ENCODE measurements around the gene KCNAB1.

Gene KCNAB1

GRCh38 chr3:156465194-156465593 lies 344.8 kb downstream of the KCNAB1 start:
- Histone ChIP-seq H3K36me3 (ENCODE audit: insufficient read depth, low read length) (no peaks in the 10 kb centered on the region), H3K4me3 (ENCODE audit: low read length) (no peak overlapping the region), H3K9ac (ENCODE audit: low read depth, low read length) (no peak overlapping the region), H3K27me3 (ENCODE audit: insufficient read depth, low read length) (no peaks in the 10 kb centered on the region), H3K27ac (ENCODE audit: low read depth, low read length) (no peak overlapping the region), H3K4me1 (ENCODE audit: insufficient read depth, low read length) (peaks cover 15% of the 10 kb centered on the region), H3K9me3 (ENCODE audit: insufficient read depth, low read depth, low read length) (no peaks in the 10 kb centered on the region)
- 92% methylated on average over 3 of the region's 3 CpGs for WGBS

DNA sequence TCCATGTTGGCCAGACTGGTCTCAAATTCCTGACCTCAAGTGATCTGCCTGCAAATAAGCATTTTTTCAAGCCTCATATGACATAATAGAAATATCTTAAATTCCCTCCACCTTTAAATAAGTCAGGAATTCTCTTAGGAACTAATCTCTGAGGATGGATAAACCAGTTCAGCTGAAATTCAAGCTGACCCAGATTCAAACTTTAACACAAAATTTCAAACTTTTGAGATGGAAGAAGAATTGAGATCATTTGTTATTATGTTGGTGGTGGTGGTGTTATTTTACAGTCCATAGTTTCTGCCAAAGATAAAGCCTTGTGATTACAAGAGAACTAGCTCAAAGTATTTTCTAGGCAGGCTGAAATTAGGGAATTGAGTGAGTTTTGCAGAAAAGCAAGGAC lies 349.1 kb downstream of the KCNAB1 start:
- no peak overlapping the region for H3K4me3 ChIP-seq (ENCODE audit: low read length)
- no peaks in the 10 kb centered on the region for H3K36me3 ChIP-seq (ENCODE audit: insufficient read depth, low read length)
- H3K27me3 ChIP-seq (ENCODE audit: insufficient read depth, low read length): no peaks in the 10 kb centered on the region
- no peaks in the 10 kb centered on the region for H3K9me3 ChIP-seq (ENCODE audit: insufficient read depth, low read depth, low read length)
- no peak overlapping the region for H3K27ac ChIP-seq (ENCODE audit: low read depth, low read length)
- no peak overlapping the region for H3K9ac ChIP-seq (ENCODE audit: low read depth, low read length)
- no peaks in the 10 kb centered on the region for H3K4me1 ChIP-seq (ENCODE audit: insufficient read depth, low read length)

DNA sequence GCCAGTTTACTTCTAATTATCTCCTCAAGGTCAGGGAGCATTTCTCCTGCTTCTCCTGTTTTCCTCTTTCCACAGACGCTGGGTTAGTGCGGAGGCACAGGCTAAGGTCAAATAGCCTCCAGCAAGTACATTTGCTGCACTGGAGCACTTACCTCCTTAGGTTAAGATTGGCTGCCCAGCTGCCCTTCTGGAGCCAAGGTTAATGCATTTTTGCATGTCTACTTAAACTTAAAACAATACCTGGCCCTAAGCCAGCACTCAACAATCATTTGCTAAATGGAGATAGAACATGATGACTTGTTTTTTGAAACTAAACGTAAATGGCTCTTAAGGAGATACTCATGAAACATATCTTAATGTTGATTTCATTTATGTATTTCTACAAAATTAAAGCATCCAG lies 351.1 kb downstream of the KCNAB1 start:
- H3K36me3 ChIP-seq (ENCODE audit: insufficient read depth, low read length): no peaks in the 10 kb centered on the region
- no peak overlapping the region for H3K4me3 ChIP-seq (ENCODE audit: low read length)
- no peaks in the 10 kb centered on the region for H3K4me1 ChIP-seq (ENCODE audit: insufficient read depth, low read length)
- 87% methylated on average over 2 of the region's 3 CpGs for WGBS
- no peak overlapping the region for H3K27ac ChIP-seq (ENCODE audit: low read depth, low read length)
- no peak overlapping the region for H3K9ac ChIP-seq (ENCODE audit: low read depth, low read length)
- no peaks in the 10 kb centered on the region for H3K27me3 ChIP-seq (ENCODE audit: insufficient read depth, low read length)
- no peaks in the 10 kb centered on the region for H3K9me3 ChIP-seq (ENCODE audit: insufficient read depth, low read depth, low read length)

DNA sequence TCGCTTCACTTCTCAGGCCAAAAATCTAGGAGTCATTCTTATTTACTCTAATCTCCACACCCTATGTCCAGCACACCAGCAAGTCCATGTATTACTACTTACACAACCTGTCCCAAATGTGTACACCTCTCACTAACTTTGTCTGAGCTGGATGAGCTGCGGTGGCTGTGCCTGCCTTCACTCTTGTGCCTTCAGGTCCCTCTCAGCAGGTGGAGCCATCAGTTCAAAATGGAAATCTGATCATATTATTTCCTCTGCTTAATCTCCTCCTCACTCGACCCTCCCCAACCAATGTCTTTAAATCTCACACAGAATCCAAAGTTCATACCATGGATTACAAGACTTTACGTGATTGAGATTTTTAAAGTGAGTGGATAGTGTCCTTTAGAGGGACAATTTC lies 351.8 kb downstream of the KCNAB1 start:
- Histone ChIP-seq H3K27me3 (ENCODE audit: insufficient read depth, low read length) (no peaks in the 10 kb centered on the region), H3K4me3 (ENCODE audit: low read length) (no peak overlapping the region), H3K9ac (ENCODE audit: low read depth, low read length) (no peak overlapping the region), H3K36me3 (ENCODE audit: insufficient read depth, low read length) (no peaks in the 10 kb centered on the region), H3K27ac (ENCODE audit: low read depth, low read length) (no peak overlapping the region), H3K4me1 (ENCODE audit: insufficient read depth, low read length) (no peaks in the 10 kb centered on the region), H3K9me3 (ENCODE audit: insufficient read depth, low read depth, low read length) (no peaks in the 10 kb centered on the region)
- 68% methylated on average over 3 of the region's 4 CpGs for WGBS

GRCh38 chr3:156472684-156473083 lies 352.3 kb downstream of the KCNAB1 start:
- Histone ChIP-seq H3K36me3 (ENCODE audit: insufficient read depth, low read length) (no peaks in the 10 kb centered on the region), H3K9ac (ENCODE audit: low read depth, low read length) (no peak overlapping the region), H3K4me3 (ENCODE audit: low read length) (no peak overlapping the region), H3K4me1 (ENCODE audit: insufficient read depth, low read length) (no peaks in the 10 kb centered on the region), H3K27me3 (ENCODE audit: insufficient read depth, low read length) (no peaks in the 10 kb centered on the region), H3K27ac (ENCODE audit: low read depth, low read length) (no peak overlapping the region), H3K9me3 (ENCODE audit: insufficient read depth, low read depth, low read length) (no peaks in the 10 kb centered on the region)
- 93% methylated on average over 5 of the region's 5 CpGs for WGBS

- Histone ChIP-seq H3K4me3 (ENCODE audit: low read length) (no peak overlapping the region), H3K27ac (ENCODE audit: low read depth, low read length) (no peak overlapping the region), H3K4me1 (ENCODE audit: insufficient read depth, low read length) (no peaks in the 10 kb centered on the region), H3K36me3 (ENCODE audit: insufficient read depth, low read length) (no peaks in the 10 kb centered on the region), H3K9me3 (ENCODE audit: insufficient read depth, low read depth, low read length) (no peaks in the 10 kb centered on the region), H3K9ac (ENCODE audit: low read depth, low read length) (no peak overlapping the region), H3K27me3 (ENCODE audit: insufficient read depth, low read length) (no peaks in the 10 kb centered on the region)
Measured at GRCh38 chr3:156473341-156473740, 353.0 kb downstream of the KCNAB1 start.

- WGBS: 65% methylated on average over 10 of the region's 12 CpGs
- Histone ChIP-seq H3K27me3 (ENCODE audit: insufficient read depth, low read length) (no peaks in the 10 kb centered on the region), H3K36me3 (ENCODE audit: insufficient read depth, low read length) (no peaks in the 10 kb centered on the region), H3K27ac (ENCODE audit: low read depth, low read length) (no peak overlapping the region), H3K9me3 (ENCODE audit: insufficient read depth, low read depth, low read length) (no peaks in the 10 kb centered on the region), H3K9ac (ENCODE audit: low read depth, low read length) (no peak overlapping the region), H3K4me3 (ENCODE audit: low read length) (peak overlapping the region; percentile 32), H3K4me1 (ENCODE audit: insufficient read depth, low read length) (no peaks in the 10 kb centered on the region)
Measured at GRCh38 chr3:156474560-156475389, 354.4 kb downstream of the KCNAB1 start.

DNA sequence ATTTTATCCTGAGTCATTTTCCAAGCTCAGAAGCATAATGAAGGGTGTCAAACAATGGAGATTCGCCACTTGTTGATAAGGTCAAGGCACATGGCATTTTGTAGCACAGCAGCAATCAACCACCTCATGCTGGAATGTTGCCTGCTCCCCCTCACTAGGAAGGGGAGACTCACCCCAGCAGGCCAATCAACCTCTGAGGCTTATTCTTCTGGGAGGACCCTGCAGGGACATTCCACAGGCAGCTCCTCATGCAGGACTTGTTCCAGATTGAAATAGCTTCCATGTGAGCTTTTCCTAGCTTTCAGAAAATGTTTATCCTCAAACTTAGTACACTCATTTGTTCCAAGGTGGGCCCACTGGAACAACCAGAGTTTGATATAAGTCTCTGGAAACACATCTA lies 356.9 kb downstream of the KCNAB1 start:
- Histone ChIP-seq H3K9me3 (ENCODE audit: insufficient read depth, low read depth, low read length) (no peaks in the 10 kb centered on the region), H3K27me3 (ENCODE audit: insufficient read depth, low read length) (no peaks in the 10 kb centered on the region), H3K27ac (ENCODE audit: low read depth, low read length) (no peak overlapping the region), H3K4me3 (ENCODE audit: low read length) (no peak overlapping the region), H3K9ac (ENCODE audit: low read depth, low read length) (no peak overlapping the region), H3K36me3 (ENCODE audit: insufficient read depth, low read length) (no peaks in the 10 kb centered on the region), H3K4me1 (ENCODE audit: insufficient read depth, low read length) (no peaks in the 10 kb centered on the region)
- 95% methylated on average over 1 of the region's 1 CpG for WGBS

- H3K9ac ChIP-seq (ENCODE audit: low read depth, low read length): no peak overlapping the region
- no peaks in the 10 kb centered on the region for H3K27me3 ChIP-seq (ENCODE audit: insufficient read depth, low read length)
- no peaks in the 10 kb centered on the region for H3K36me3 ChIP-seq (ENCODE audit: insufficient read depth, low read length)
- H3K4me1 ChIP-seq (ENCODE audit: insufficient read depth, low read length): no peaks in the 10 kb centered on the region
- WGBS: 97% methylated on average over 2 of the region's 2 CpGs
- H3K4me3 ChIP-seq (ENCODE audit: low read length): no peak overlapping the region
- no peak overlapping the region for H3K27ac ChIP-seq (ENCODE audit: low read depth, low read length)
- no peaks in the 10 kb centered on the region for H3K9me3 ChIP-seq (ENCODE audit: insufficient read depth, low read depth, low read length)
Measured at GRCh38 chr3:156478891-156479290, 358.5 kb downstream of the KCNAB1 start.

GRCh38 chr3:156479604-156480003 lies 359.2 kb downstream of the KCNAB1 start:
- H3K4me1 ChIP-seq (ENCODE audit: insufficient read depth, low read length): no peaks in the 10 kb centered on the region
- 88% methylated on average over 1 of the region's 1 CpG for WGBS
- H3K36me3 ChIP-seq (ENCODE audit: insufficient read depth, low read length): no peaks in the 10 kb centered on the region
- H3K9me3 ChIP-seq (ENCODE audit: insufficient read depth, low read depth, low read length): no peaks in the 10 kb centered on the region
- no peak overlapping the region for H3K9ac ChIP-seq (ENCODE audit: low read depth, low read length)
- H3K27me3 ChIP-seq (ENCODE audit: insufficient read depth, low read length): no peaks in the 10 kb centered on the region
- no peak overlapping the region for H3K27ac ChIP-seq (ENCODE audit: low read depth, low read length)
- H3K4me3 ChIP-seq (ENCODE audit: low read length): no peak overlapping the region

DNA sequence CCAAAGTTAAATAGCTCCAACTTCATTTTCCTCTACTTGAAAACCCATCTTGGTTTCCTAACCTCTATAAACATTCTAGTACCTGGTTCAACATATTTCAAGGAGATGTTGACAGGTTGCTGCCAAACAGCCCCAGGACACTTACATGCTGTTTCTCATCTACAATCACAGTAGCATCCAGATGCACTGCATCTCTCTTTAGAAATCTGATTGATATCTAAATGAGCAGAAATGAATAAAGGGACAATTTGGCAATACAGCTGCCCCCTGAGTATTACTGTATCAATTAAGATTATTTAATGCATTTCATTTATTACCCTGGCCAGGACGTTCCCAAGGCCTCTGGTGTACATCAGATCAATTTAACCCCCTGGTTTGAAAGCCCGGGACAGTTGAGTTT lies 360.6 kb downstream of the KCNAB1 start:
- no peaks in the 10 kb centered on the region for H3K4me1 ChIP-seq (ENCODE audit: insufficient read depth, low read length)
- H3K4me3 ChIP-seq (ENCODE audit: low read length): no peak overlapping the region
- H3K9me3 ChIP-seq (ENCODE audit: insufficient read depth, low read depth, low read length): no peaks in the 10 kb centered on the region
- WGBS: 91% methylated on average over 2 of the region's 2 CpGs
- no peaks in the 10 kb centered on the region for H3K27me3 ChIP-seq (ENCODE audit: insufficient read depth, low read length)
- no peaks in the 10 kb centered on the region for H3K36me3 ChIP-seq (ENCODE audit: insufficient read depth, low read length)
- H3K27ac ChIP-seq (ENCODE audit: low read depth, low read length): no peak overlapping the region
- H3K9ac ChIP-seq (ENCODE audit: low read depth, low read length): no peak overlapping the region

GRCh38 chr3:156483002-156483401 lies 362.6 kb downstream of the KCNAB1 start:
- Histone ChIP-seq H3K9me3 (ENCODE audit: insufficient read depth, low read depth, low read length) (no peaks in the 10 kb centered on the region), H3K27ac (ENCODE audit: low read depth, low read length) (no peak overlapping the region), H3K4me1 (ENCODE audit: insufficient read depth, low read length) (no peaks in the 10 kb centered on the region), H3K9ac (ENCODE audit: low read depth, low read length) (no peak overlapping the region), H3K27me3 (ENCODE audit: insufficient read depth, low read length) (no peaks in the 10 kb centered on the region), H3K4me3 (ENCODE audit: low read length) (no peak overlapping the region), H3K36me3 (ENCODE audit: insufficient read depth, low read length) (no peaks in the 10 kb centered on the region)
- WGBS: 97% methylated on average over 3 of the region's 3 CpGs
